HepG2 (cell line): ENCODE measurements around the gene SPAG9. TPM values are rescaled to one million over a fixed set of nuclear protein-coding genes. Genes with fewer than 3 reads are reported as not detected.
A peak's percentile ranks its signal among the peaks of the same experiment; 100 is the strongest.

ENCODE experiments used
- ARID4A ChIP-seq: sonication (generic); formaldehyde crosslinking; IDR thresholded peaks from 2 replicates; pipeline ENCODE4 v1.5.0; 2020; ENCODE audit warnings: mild to moderate bottlenecking, missing genetic modification reagents, borderline replicate concordance
- CSRNP2 ChIP-seq: sonication (generic); formaldehyde crosslinking; conservative IDR thresholded peaks from 2 replicates; pipeline ENCODE4 v1.8.0; 2022; ENCODE audit warnings: low read depth, missing genetic modification reagents
- HIVEP1 ChIP-seq: sonication (generic); formaldehyde crosslinking; IDR thresholded peaks from 2 replicates; pipeline ENCODE4 v1.4.0; 2020; ENCODE audit warnings: mild to moderate bottlenecking, missing genetic modification reagents
- HOMEZ ChIP-seq: IDR thresholded peaks from 2 replicates; pipeline ENCODE4 v1.6.1; 2016; ENCODE audit warnings: low read depth
- MAFF ChIP-seq: IDR thresholded peaks from 2 replicates; pipeline ENCODE4 v1.6.1; 2011; ENCODE audit warnings: low read depth, low read length, improper control_type of control experiment
- PAX8 ChIP-seq: sonication (generic); formaldehyde crosslinking; IDR thresholded peaks from 2 replicates; pipeline ENCODE4 v1.8.0; 2022; ENCODE audit warnings: mild to moderate bottlenecking, missing genetic modification reagents, borderline replicate concordance
- PRDM4 ChIP-seq: sonication (generic); formaldehyde crosslinking; IDR thresholded peaks from 2 replicates; pipeline ENCODE4 v1.9.0; 2021; ENCODE audit warnings: missing genetic modification reagents, borderline replicate concordance
- SOX5 ChIP-seq: IDR thresholded peaks from 2 replicates; pipeline ENCODE4 v1.6.1; 2016; ENCODE audit warnings: borderline replicate concordance
- ZFP36L2 ChIP-seq: sonication (generic); formaldehyde crosslinking; IDR thresholded peaks from 2 replicates; pipeline ENCODE4 v1.4.0; 2020; ENCODE audit warnings: missing genetic modification reagents
- ZNF282 ChIP-seq: fragments of 450-650 bp; IDR thresholded peaks from 2 replicates; pipeline ENCODE4 v1.6.1; 2018; ENCODE audit not compliant: partially characterized antibody
- ZNF33A ChIP-seq: sonication (generic); formaldehyde crosslinking; IDR thresholded peaks from 2 replicates; pipeline ENCODE4 v1.5.1; 2020; ENCODE audit warnings: missing genetic modification reagents, mild to moderate bottlenecking, moderate library complexity, borderline replicate concordance
- ZNF350 ChIP-seq: sonication (generic); formaldehyde crosslinking; IDR thresholded peaks from 2 replicates; pipeline ENCODE4 v1.4.0; 2020; ENCODE audit warnings: mild to moderate bottlenecking, low read depth, missing genetic modification reagents, borderline replicate concordance
- ZNF451 ChIP-seq: sonication (generic); formaldehyde crosslinking; IDR thresholded peaks from 2 replicates; pipeline ENCODE4 v1.5.0; 2020; ENCODE audit warnings: mild to moderate bottlenecking, missing genetic modification reagents
- polyA plus RNA-seq, 8 experiments: library from polyadenylated mRNA; depleted of rRNA in 3 of 8; stranded (reverse) in 7 of 8; unstranded in 1 of 8; fragments of >200 nt; fragmentation: Illumina TruSeq in 4 of 8; extraction: Trizol in 4 of 8; gene quantifications; 2 replicates each; pipeline versions ENCODE4 v1.2.1 to v1.2.3, GENCODE V29; 2011 to 2016; ENCODE audit warnings: low read depth in 4 of 8, missing spikeins in 1 of 8, mixed read lengths in 1 of 8; ENCODE audit not compliant: insufficient read depth in 1 of 8
- total RNA-seq, 5 experiments: library from RNA; depleted of rRNA; stranded (reverse); fragments of >200 nt; fragmentation: Illumina TruSeq; extraction: Trizol; gene quantifications; 2 replicates each; pipeline ENCODE4 v1.2.3, GENCODE V29; 2016; ENCODE audit warnings: low read depth in 1 of 5
- TF ChIP-seq, protein P1 (sequence below), 2 experiments: IDR thresholded peaks; 2 replicates each; pipeline ENCODE4 v1.6.1; 2011 to 2012; ENCODE audit warnings: low read length in 2 of 2, borderline replicate concordance in 1 of 2, low read depth in 1 of 2, mild to moderate bottlenecking in 1 of 2, moderate library complexity in 1 of 2

Gene SPAG9
- total and polyA plus RNA-seq, 2 of the 13 experiments (the other 11 are each of a cell fraction or from before 2014, with no cell fraction given), result 43.2 to 78.6 TPM

- TF ChIP-seq ARID4A, result peak; percentile 74; the same call in 1 of the 2 replicates
- no peak for TF ChIP-seq PRDM4 (CRISPR knock-in tag)
- TF ChIP-seq ZNF350 (CRISPR knock-in tag), result peak; percentile 68
- no peak for TF ChIP-seq ZNF451 (CRISPR knock-in tag)
- TF ChIP-seq, protein P1, sequence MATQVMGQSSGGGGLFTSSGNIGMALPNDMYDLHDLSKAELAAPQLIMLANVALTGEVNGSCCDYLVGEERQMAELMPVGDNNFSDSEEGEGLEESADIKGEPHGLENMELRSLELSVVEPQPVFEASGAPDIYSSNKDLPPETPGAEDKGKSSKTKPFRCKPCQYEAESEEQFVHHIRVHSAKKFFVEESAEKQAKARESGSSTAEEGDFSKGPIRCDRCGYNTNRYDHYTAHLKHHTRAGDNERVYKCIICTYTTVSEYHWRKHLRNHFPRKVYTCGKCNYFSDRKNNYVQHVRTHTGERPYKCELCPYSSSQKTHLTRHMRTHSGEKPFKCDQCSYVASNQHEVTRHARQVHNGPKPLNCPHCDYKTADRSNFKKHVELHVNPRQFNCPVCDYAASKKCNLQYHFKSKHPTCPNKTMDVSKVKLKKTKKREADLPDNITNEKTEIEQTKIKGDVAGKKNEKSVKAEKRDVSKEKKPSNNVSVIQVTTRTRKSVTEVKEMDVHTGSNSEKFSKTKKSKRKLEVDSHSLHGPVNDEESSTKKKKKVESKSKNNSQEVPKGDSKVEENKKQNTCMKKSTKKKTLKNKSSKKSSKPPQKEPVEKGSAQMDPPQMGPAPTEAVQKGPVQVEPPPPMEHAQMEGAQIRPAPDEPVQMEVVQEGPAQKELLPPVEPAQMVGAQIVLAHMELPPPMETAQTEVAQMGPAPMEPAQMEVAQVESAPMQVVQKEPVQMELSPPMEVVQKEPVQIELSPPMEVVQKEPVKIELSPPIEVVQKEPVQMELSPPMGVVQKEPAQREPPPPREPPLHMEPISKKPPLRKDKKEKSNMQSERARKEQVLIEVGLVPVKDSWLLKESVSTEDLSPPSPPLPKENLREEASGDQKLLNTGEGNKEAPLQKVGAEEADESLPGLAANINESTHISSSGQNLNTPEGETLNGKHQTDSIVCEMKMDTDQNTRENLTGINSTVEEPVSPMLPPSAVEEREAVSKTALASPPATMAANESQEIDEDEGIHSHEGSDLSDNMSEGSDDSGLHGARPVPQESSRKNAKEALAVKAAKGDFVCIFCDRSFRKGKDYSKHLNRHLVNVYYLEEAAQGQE (IDR thresholded peaks at IDR 0.05; ENCODE audit: borderline replicate concordance in 1 of 2, low read depth in 1 of 2, low read length in 2 of 2), result no peak
- no peak for TF ChIP-seq CSRNP2 (CRISPR knock-in tag)
- TF ChIP-seq PAX8 (CRISPR knock-in tag), result no peak
- TF ChIP-seq MAFF, result no peak
- TF ChIP-seq ZNF282, result no peak
- peak; percentile 64 for TF ChIP-seq SOX5 (CRISPR knock-in tag)
- peak; percentile 73; the same call in 1 of the 2 replicates for TF ChIP-seq HIVEP1 (CRISPR knock-in tag)
- no peak for TF ChIP-seq ZFP36L2 (CRISPR knock-in tag)
- TF ChIP-seq HOMEZ (CRISPR knock-in tag), result 0 out of 2 replicates have a peak, but pooled peaks have one; percentile 29
- no peak for TF ChIP-seq ZNF33A (CRISPR knock-in tag)
Observed at GRCh38 chr17:50931144-50931908, 189.3 kb downstream of the SPAG9 start (continued).
